H9 (cell line): ENCODE measurements around the gene KIZ. TPM values are rescaled to one million over a fixed set of nuclear protein-coding genes. Genes with fewer than 3 reads are reported as not detected.

ENCODE experiments used
- DNase-seq: peaks from one replicate; pipeline ENCODE4 v3.0.0-alpha.2; 2017
- H2AFZ ChIP-seq: one replicate; pipeline ENCODE4 v1.6.1; 2013; ENCODE audit warnings: mild to moderate bottlenecking, low read length, control low read depth, moderate library complexity
- H2AK5ac ChIP-seq: 2 replicates; pipeline ENCODE4 v1.6.1; 2013; ENCODE audit warnings: low read length, control low read depth, mixed read lengths; ENCODE audit not compliant: insufficient read length
- H2BK120ac ChIP-seq: one replicate; pipeline ENCODE4 v1.6.1; 2013; ENCODE audit warnings: low read depth, mild to moderate bottlenecking, low read length, control low read depth, inconsistent platforms; ENCODE audit not compliant: poor library complexity, severe bottlenecking
- H2BK12ac ChIP-seq: 2 replicates; pipeline ENCODE4 v1.6.1; 2013; ENCODE audit warnings: low read length, control low read depth, mixed read lengths, low read depth; ENCODE audit not compliant: insufficient read length
- H2BK15ac ChIP-seq: 2 replicates; pipeline ENCODE4 v1.6.1; 2013; ENCODE audit warnings: low read depth, low read length, control low read depth
- H2BK20ac ChIP-seq: one replicate; pipeline ENCODE4 v1.6.1; 2013; ENCODE audit warnings: low read depth, mild to moderate bottlenecking, low read length, control low read depth, inconsistent platforms; ENCODE audit not compliant: poor library complexity, severe bottlenecking
- H2BK5ac ChIP-seq: 2 replicates; pipeline ENCODE4 v1.6.1; 2013; ENCODE audit warnings: low read length, control low read depth, mixed read lengths; ENCODE audit not compliant: insufficient read length
- H3K14ac ChIP-seq: 2 replicates; pipeline ENCODE4 v1.6.1; 2013; ENCODE audit warnings: low read length, control low read depth; ENCODE audit not compliant: insufficient read depth
- H3K18ac ChIP-seq: 2 replicates; pipeline ENCODE4 v1.6.1; 2013; ENCODE audit warnings: low read depth, mild to moderate bottlenecking, mixed read lengths, low read length, control low read depth; ENCODE audit not compliant: insufficient read length
- H3K23ac ChIP-seq: 2 replicates; pipeline ENCODE4 v1.6.1; 2013; ENCODE audit warnings: low read length, control low read depth, mixed read lengths, low read depth; ENCODE audit not compliant: insufficient read length
- H3K23me2 ChIP-seq: 2 replicates; pipeline ENCODE4 v1.6.1; 2013; ENCODE audit warnings: low read depth, mild to moderate bottlenecking, mixed read lengths, low read length, control low read depth; ENCODE audit not compliant: insufficient read length, poor library complexity, severe bottlenecking
- H3K27ac ChIP-seq: 2 replicates; pipeline ENCODE4 v1.5.1; 2013; ENCODE audit warnings: low read length, control low read depth, mixed read lengths, low read depth; ENCODE audit not compliant: insufficient read length
- H3K27me3 ChIP-seq: 2 replicates; pipeline ENCODE4 v1.6.1; 2013; ENCODE audit warnings: low read length, control low read depth, inconsistent platforms; ENCODE audit not compliant: insufficient read depth
- H3K4ac ChIP-seq: 2 replicates; pipeline ENCODE4 v1.6.1; 2013; ENCODE audit warnings: low read depth, mild to moderate bottlenecking, control low read depth, inconsistent platforms, low read length, moderate library complexity
- H3K4me1 ChIP-seq: 2 replicates; pipeline ENCODE4 v1.6.1; 2013; ENCODE audit warnings: low read length, control low read depth, inconsistent platforms; ENCODE audit not compliant: insufficient read depth
- H3K4me2 ChIP-seq: 2 replicates; pipeline ENCODE4 v1.6.1; 2013; ENCODE audit warnings: low read length, control low read depth, mixed read lengths; ENCODE audit not compliant: insufficient read length, insufficient read depth
- H3K56ac ChIP-seq: 2 replicates; pipeline ENCODE4 v1.6.1; 2013; ENCODE audit warnings: low read depth, mild to moderate bottlenecking, mixed read lengths, low read length, control low read depth; ENCODE audit not compliant: insufficient read length
- H3K79me1 ChIP-seq: 2 replicates; pipeline ENCODE4 v1.6.1; 2013; ENCODE audit warnings: low read depth, mild to moderate bottlenecking, moderate library complexity, low read length, control low read depth, inconsistent platforms; ENCODE audit not compliant: insufficient read depth, poor library complexity, severe bottlenecking
- H3K79me2 ChIP-seq: 2 replicates; pipeline ENCODE4 v1.6.1; 2013; ENCODE audit warnings: low read length, control low read depth, inconsistent platforms; ENCODE audit not compliant: insufficient read depth
- H3K9ac ChIP-seq: 2 replicates; pipeline ENCODE4 v1.6.1; 2013; ENCODE audit warnings: low read length, control low read depth, mixed read lengths; ENCODE audit not compliant: insufficient read length; ENCODE audit errors: extremely low read depth
- H3K9me3 ChIP-seq: one replicate; pipeline ENCODE4 v1.6.1; 2013; ENCODE audit warnings: low read depth, low read length, inconsistent platforms; ENCODE audit not compliant: control insufficient read depth
- H3T11ph ChIP-seq: one replicate; pipeline ENCODE4 v1.6.1; 2013; ENCODE audit warnings: mild to moderate bottlenecking, low read length, control low read depth, inconsistent platforms
- H4K20me1 ChIP-seq: one replicate; pipeline ENCODE4 v1.6.1; 2013; ENCODE audit not compliant: control insufficient read depth, insufficient read length, insufficient read depth
- H4K5ac ChIP-seq: 2 replicates; pipeline ENCODE4 v1.6.1; 2013; ENCODE audit warnings: low read depth, mild to moderate bottlenecking, mixed read lengths, low read length, control low read depth; ENCODE audit not compliant: insufficient read length
- H4K8ac ChIP-seq: replicated peaks from 2 replicates; pipeline ENCODE4 v1.6.1; 2013; ENCODE audit warnings: low read length, control low read depth, mixed read lengths, low read depth; ENCODE audit not compliant: insufficient read length
- H4K91ac ChIP-seq: 2 replicates; pipeline ENCODE4 v1.6.1; 2013; ENCODE audit warnings: low read depth, mild to moderate bottlenecking, moderate library complexity, mixed read lengths, low read length, control low read depth; ENCODE audit not compliant: insufficient read length
- H3K27ac Mint-ChIP-seq, 3 experiments: 2 replicates in 2 of 3; 3 replicates in 1 of 3; pipeline ENCODE4 v1.8.0; 2020 to 2021; ENCODE audit warnings: mixed read lengths in 3 of 3, mild to moderate bottlenecking in 1 of 3, moderate library complexity in 1 of 3
- H3K27me3 Mint-ChIP-seq: 2 replicates; pipeline ENCODE4 v1.8.0; 2021; ENCODE audit warnings: low read depth, mild to moderate bottlenecking, moderate library complexity, mixed read lengths
- H3K36me3 Mint-ChIP-seq, 3 experiments: 2 replicates in 2 of 3; 3 replicates in 1 of 3; pipeline ENCODE4 v1.8.0; 2020 to 2021; ENCODE audit warnings: low read depth in 3 of 3, mixed read lengths in 3 of 3; ENCODE audit not compliant: insufficient read depth in 1 of 3
- H3K4me1 Mint-ChIP-seq, 2 experiments: 2 replicates each; pipeline ENCODE4 v1.8.0; 2020; ENCODE audit warnings: mixed read lengths in 2 of 2
- H3K4me3 Mint-ChIP-seq, 2 experiments: 2 replicates in 1 of 2; 3 replicates in 1 of 2; pipeline ENCODE4 v1.8.0; 2020 to 2021; ENCODE audit warnings: mild to moderate bottlenecking in 2 of 2, mixed read lengths in 2 of 2, moderate library complexity in 1 of 2
- H3K9me3 Mint-ChIP-seq, 2 experiments: 2 replicates in 1 of 2; 3 replicates in 1 of 2; pipeline ENCODE4 v1.8.0; 2020; ENCODE audit warnings: mild to moderate bottlenecking in 2 of 2, mixed read lengths in 2 of 2, moderate library complexity in 1 of 2
- WGBS: extraction: QIAGEN DNeasy Blood & Tissue Kit; methylation state at CpG from one replicate; pipeline ENCODE4 v1.1.7; 2013; ENCODE audit warnings: missing lambda C conversion rate, low lambda C conversion rate, mixed read lengths; ENCODE audit not compliant: insufficient read length; ENCODE audit errors: extremely low coverage; 5-methylcytosine and 5-hydroxymethylcytosine counted together
- total RNA-seq: library from RNA; stranded (reverse); gene quantifications from 2 replicates; pipeline ENCODE4 v1.2.1, GENCODE V29; 2021
- TF ChIP-seq, protein P1 (sequence below): fragments of 200-600 bp; sonication (generic); conservative IDR thresholded peaks from 3 replicates; pipeline ENCODE4 v1.8.0; 2021; ENCODE audit warnings: antibody characterized with exemption, mild to moderate bottlenecking

KIZ gene
- total RNA-seq, 1 experiment from 2014 or later: 29.3 TPM

DNA sequence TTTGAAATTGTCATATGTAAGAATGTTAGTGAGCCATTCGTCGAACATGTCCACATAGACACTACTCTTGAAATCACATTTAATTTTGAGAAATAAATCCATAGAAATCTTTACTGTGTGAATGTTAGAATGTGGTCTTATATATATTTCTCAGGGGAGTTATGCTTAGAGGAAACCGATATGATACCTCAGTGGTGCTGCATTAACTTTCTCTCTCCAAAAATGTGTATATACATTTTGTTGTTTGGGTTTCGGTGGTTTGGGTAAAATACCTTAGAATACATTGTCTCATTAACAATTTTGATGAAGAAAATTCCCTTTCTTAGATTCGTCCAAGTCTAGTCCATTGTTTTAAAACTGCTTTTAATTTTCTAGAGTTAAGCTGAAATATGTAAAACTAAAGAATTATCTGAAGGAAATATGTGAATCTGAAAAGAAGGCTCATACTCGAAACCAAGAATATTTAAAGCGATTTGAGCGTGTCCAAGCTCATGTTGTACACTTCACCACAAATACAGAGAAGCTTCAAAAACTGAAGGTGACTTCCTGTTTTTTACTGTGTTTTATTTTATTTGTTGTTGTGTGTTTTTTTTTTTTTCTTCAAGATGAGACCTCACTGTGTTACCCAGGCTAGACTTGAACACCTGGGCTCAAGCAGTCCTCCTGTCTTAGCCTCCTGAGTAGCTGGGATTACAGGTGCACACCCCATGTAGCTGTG, 10.3 kb downstream of the KIZ start:
- H2AK5ac ChIP-seq: no peak overlapping the region
- H3K9me3 ChIP-seq: no peaks in the 10 kb centered on the region
- peaks cover 3% of the 10 kb centered on the region; the same call in 1 of the 2 replicates for H3K4me1 ChIP-seq
- no peak overlapping the region for H2BK20ac ChIP-seq
- H4K5ac ChIP-seq: no peak overlapping the region
- Mint-ChIP-seq H3K9me3 (no peaks in the 10 kb centered on the region), H3K36me3 (peaks cover 3 to 55% (median 31%) of the 10 kb centered on the region in 3 experiments), H3K27me3 (no peaks in the 10 kb centered on the region), H3K27ac (peak overlapping the region in 1 of 3 experiments; percentile 74; a peak in 1 of 7 replicates), H3K4me3 (no peak overlapping the region), H3K4me1 (peaks cover 9 to 27% of the 10 kb centered on the region in 2 experiments)
- H3K27me3 ChIP-seq: no peaks in the 10 kb centered on the region
- H3K79me1 ChIP-seq: no peaks in the 10 kb centered on the region
- no peak overlapping the region for H3T11ph ChIP-seq
- no peak overlapping the region for H3K9ac ChIP-seq
- no peak overlapping the region for H2BK5ac ChIP-seq
- no peak for DNase-seq
- H2BK120ac ChIP-seq: no peak overlapping the region
- H4K8ac ChIP-seq: no peak overlapping the region
- TF ChIP-seq, protein P1, sequence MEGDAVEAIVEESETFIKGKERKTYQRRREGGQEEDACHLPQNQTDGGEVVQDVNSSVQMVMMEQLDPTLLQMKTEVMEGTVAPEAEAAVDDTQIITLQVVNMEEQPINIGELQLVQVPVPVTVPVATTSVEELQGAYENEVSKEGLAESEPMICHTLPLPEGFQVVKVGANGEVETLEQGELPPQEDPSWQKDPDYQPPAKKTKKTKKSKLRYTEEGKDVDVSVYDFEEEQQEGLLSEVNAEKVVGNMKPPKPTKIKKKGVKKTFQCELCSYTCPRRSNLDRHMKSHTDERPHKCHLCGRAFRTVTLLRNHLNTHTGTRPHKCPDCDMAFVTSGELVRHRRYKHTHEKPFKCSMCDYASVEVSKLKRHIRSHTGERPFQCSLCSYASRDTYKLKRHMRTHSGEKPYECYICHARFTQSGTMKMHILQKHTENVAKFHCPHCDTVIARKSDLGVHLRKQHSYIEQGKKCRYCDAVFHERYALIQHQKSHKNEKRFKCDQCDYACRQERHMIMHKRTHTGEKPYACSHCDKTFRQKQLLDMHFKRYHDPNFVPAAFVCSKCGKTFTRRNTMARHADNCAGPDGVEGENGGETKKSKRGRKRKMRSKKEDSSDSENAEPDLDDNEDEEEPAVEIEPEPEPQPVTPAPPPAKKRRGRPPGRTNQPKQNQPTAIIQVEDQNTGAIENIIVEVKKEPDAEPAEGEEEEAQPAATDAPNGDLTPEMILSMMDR: no peak
- no peak overlapping the region for H4K91ac ChIP-seq
- H3K23ac ChIP-seq: no peak overlapping the region
- no peak overlapping the region for H3K4ac ChIP-seq
- H3K14ac ChIP-seq: no peak overlapping the region
- 0 out of 2 replicates have a peak, but pooled peaks cover 2% of the 10 kb centered on the region for H3K79me2 ChIP-seq
- H2BK12ac ChIP-seq: no peak overlapping the region
- H2BK15ac ChIP-seq: no peak overlapping the region
- WGBS: no CpG with 5 or more reads among the region's 8 CpGs
- no peak overlapping the region for H3K4me2 ChIP-seq
- no peak overlapping the region for H3K56ac ChIP-seq
- H3K23me2 ChIP-seq: no peaks in the 10 kb centered on the region
- no peak overlapping the region for H3K18ac ChIP-seq
- H2AFZ ChIP-seq: no peak overlapping the region
- H4K20me1 ChIP-seq: no peaks in the 10 kb centered on the region
- H3K27ac ChIP-seq: no peak overlapping the region
